ENCODE measurements around the gene GH1. TPM values are rescaled to one million over a fixed set of nuclear protein-coding genes. Genes with fewer than 3 reads are reported as not detected.

Gene GH1
- total and polyA plus RNA-seq, 2 donors (not counting 1 experiment from before 2014, with no cell fraction given): 1.7 to 2.3 TPM

DNA sequence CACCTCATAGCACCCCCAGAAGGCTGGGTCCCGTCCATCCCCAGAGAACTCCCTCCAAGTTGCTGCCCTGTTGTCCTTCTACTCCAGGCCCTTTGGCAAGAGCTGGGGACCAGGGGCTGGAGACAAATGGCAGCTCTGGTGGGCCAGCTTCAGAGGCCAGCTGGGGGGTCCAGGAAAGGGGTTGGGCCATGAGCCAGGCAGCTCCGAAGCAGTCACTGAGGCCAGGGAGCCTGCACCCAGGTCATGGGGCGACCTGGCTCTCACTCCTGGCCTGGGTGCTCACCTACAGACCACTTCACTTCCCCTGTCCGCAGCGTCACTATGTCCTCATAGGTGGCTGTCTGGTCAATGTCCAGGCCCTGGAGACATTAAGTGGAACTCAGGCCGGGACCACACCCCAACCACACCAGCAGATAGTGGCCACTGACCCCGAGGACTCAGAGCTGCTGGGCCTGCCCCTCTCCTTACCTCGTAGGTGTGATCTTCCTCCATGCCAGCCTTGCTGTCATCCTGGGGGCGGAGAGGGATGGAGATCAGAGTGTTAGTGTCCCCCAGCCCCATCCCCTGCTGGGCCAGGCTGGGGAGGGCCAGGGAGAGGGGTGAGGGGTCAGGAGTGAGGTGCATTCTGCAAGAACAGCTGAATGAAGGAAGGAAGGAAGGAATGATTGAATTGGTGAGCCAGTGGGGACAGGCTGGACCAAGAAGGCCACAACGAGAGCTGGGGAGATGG, 10.5 kb upstream of the GH1 start:
- CTCF ChIA-PET: interaction anchor here (0.8 to 26.0 kb wide), 8 partner anchors 7 to 204 kb away, joined by 3 to 834 read pairs (median 10); partner anchors contain the start of genes GH1 and ICAM2
- Histone ChIP-seq H3K9me3 (ENCODE audit: control extremely low read depth in 1 of 3, control insufficient read depth in 2 of 3, insufficient read depth in 1 of 3, low read length in 2 of 3) (no peaks in the 10 kb centered on the region), H3K79me2 (ENCODE audit: control insufficient read depth, insufficient read depth, low read length) (peaks cover 65% of the 10 kb centered on the region), H3K27me3 (replicated peaks in 1 of 4; ENCODE audit: control extremely low read depth in 1 of 4, control insufficient read depth in 3 of 4, insufficient read depth in 4 of 4, low read length in 3 of 4) (no peaks in the 10 kb centered on the region), H3K36me3 (replicated peaks in 1 of 2; ENCODE audit: control extremely low read depth in 1 of 2, control insufficient read depth in 1 of 2, extremely low read depth in 1 of 2, insufficient read depth in 2 of 2, low read length in 1 of 2) (peaks cover 0 to 51% of the 10 kb centered on the region in 2 experiments), H3K4me3 (ENCODE audit: control extremely low read depth in 1 of 5, extremely low read depth in 1 of 5, insufficient read depth in 1 of 5, low read depth in 2 of 5, low read length in 4 of 5) (peak overlapping the region; percentile 80 to 100 (median 97)), H2AFZ (ENCODE audit: insufficient read depth, low read depth, low read length, poor library complexity, severe bottlenecking) (no peak overlapping the region), H3K4me1 (ENCODE audit: control insufficient read depth in 2 of 2, insufficient read depth in 2 of 2, low read length in 2 of 2) (peaks cover 73 to 86% of the 10 kb centered on the region in 2 donors), H3K9ac (ENCODE audit: low read length) (peak overlapping the region; percentile 97), H3K27ac (ENCODE audit: low read length in 2 of 2) (peak overlapping the region; percentile 85 to 89), H4K20me1 (ENCODE audit: control insufficient read depth, insufficient read depth, low read length, poor library complexity, severe bottlenecking) (peaks cover 46% of the 10 kb centered on the region), H3K4me2 (replicated peaks; ENCODE audit: low read depth, low read length, poor library complexity, severe bottlenecking) (peak overlapping the region; percentile 97)
- Mint-ChIP-seq H3K27ac (peak overlapping the region; percentile 97), H3K27me3 (no peaks in the 10 kb centered on the region), H3K4me3 (peak overlapping the region; percentile 99), H3K9me3 (ENCODE audit: insufficient read depth) (no peaks in the 10 kb centered on the region), H3K4me1 (peaks cover 87% of the 10 kb centered on the region)
- ATAC-seq (ENCODE audit: low read depth) (no peak), DNase-seq (no peak)
- WGBS (ENCODE audit: insufficient coverage): 79% methylated on average over 9 of the region's 10 CpGs
- intact Hi-C loops (cut with micrococcal nuclease): no loop called here
- no peak for TF ChIP-seq EZH2 (IDR thresholded peaks at IDR 0.05; ENCODE audit: borderline replicate concordance, insufficient read depth, low read depth, low read length, poor library complexity, severe bottlenecking)
- TF ChIP-seq, protein P1, sequence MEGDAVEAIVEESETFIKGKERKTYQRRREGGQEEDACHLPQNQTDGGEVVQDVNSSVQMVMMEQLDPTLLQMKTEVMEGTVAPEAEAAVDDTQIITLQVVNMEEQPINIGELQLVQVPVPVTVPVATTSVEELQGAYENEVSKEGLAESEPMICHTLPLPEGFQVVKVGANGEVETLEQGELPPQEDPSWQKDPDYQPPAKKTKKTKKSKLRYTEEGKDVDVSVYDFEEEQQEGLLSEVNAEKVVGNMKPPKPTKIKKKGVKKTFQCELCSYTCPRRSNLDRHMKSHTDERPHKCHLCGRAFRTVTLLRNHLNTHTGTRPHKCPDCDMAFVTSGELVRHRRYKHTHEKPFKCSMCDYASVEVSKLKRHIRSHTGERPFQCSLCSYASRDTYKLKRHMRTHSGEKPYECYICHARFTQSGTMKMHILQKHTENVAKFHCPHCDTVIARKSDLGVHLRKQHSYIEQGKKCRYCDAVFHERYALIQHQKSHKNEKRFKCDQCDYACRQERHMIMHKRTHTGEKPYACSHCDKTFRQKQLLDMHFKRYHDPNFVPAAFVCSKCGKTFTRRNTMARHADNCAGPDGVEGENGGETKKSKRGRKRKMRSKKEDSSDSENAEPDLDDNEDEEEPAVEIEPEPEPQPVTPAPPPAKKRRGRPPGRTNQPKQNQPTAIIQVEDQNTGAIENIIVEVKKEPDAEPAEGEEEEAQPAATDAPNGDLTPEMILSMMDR (IDR thresholded peaks at IDR 0.05): no peak
- POLR2A ChIA-PET: interaction anchor here (0.6 to 12.1 kb wide), 5 partner anchors 10 to 219 kb away, joined by 3 to 360 read pairs (median 6); partner anchors contain the start of genes GH1 and ICAM2
